Measurements from ENCODE around the gene GRIK1.

The GRIK1 gene

DNA sequence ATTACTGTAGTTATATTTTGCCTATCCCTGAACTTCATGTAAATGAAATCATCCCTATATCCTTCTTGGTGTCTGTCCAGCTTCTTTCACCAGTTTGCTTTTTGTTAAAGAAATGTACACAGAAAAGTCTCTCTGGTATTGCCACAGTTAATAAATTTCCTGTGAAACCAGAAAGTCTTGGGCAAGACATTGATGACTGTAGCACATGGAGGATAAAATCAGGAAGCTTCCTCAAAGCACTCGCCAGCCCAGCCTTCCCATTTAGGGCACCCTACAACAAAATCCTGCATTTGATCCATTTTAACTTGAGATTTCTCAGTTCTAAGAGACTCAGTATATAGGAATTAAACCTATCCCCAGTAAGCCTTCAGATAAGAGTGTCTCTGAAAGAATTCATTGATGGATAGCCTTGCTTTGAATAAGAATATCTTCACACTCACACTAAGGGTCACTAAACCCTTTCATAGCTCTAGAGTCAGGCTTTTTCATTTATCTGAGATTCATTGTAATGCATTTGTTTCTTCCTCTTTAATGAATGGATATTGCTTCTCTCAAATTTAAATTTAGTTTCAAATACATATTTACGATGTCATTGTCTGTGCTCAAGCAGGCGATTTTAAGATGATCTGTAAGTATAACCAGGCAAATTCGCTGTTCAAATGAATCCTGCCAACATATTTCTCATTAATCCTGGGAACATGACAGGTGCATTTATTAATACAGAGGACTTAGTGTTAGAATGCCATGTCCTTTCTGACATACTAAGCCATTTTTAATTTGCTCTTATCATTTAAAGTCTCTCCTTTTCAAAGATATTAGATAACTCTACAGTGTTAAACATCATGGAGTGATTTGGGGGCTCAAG lies 153.1 kb downstream of the GRIK1 start:
- DNase-seq (ENCODE audit: low read depth in 2 of 2): no peak

DNA sequence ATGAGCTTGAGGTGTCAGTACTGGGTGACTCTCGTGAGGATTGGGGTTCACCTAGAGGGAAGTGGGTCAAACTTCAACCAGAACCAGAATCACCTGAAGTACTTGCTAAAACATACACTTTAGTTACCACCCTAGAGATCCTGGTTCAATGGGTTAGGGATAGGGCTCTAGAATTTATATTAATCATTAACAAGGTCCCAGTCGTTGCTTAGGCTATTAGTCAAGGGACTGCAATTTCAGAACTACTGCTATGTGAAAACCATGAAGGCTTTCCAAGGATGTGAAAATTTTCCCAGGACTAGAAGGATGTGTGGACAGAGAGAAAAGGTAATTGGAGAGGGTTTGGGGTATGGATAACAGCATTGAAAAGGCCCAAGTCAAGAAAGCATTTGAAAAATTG lies 162.6 kb downstream of the GRIK1 start:
- no peak for DNase-seq (ENCODE audit: low read depth in 2 of 2)

DNA sequence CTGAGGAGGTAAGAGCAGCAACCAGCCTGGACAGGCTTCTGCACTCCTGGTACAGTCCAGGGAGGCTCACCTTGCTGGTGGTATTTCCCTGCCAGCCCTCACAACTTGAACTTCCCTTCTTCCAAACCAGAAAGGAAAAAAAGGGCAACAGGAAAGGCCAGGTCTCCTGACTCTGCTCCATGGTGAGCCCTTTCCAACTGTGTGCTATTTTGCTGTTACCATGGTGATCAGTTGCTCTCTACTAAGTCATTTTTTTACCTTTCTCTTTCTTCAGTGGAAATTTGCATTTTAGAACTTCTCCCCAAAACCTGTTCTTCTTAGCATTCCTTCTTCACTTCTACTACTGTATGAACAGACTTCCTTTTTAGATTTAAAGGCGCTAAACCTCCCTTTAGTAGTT lies 164.3 kb downstream of the GRIK1 start:
- DNase-seq (ENCODE audit: low read depth in 2 of 2): no peak

DNA sequence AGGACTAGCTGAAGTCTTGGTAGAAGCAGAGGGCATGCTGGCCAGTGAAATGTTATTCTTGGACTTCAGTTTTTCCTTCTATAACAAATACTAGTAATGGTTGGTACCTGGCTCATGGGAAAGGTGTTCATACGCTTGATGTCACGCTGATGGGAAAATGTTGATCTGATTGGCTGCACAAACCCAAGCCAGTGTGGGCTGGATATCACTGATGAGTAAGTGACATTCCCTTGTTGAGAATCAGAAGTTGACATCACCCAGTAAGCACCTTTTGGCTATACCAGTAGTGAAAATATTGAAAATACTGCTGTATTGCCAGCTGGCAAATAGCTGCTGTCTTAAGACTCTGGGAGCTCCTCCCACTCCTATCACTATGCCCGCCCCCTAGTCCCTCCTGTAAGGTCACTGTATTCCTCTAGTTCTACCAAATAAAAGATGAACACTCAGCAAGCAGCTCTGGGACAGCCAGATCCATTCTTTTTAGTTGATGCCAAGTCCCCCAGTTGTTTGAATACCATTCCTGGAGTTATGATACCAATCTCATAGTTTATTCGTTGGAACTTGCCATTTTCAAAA lies 168.2 kb downstream of the GRIK1 start:
- DNase-seq (ENCODE audit: low read depth in 2 of 2): no peak

DNA sequence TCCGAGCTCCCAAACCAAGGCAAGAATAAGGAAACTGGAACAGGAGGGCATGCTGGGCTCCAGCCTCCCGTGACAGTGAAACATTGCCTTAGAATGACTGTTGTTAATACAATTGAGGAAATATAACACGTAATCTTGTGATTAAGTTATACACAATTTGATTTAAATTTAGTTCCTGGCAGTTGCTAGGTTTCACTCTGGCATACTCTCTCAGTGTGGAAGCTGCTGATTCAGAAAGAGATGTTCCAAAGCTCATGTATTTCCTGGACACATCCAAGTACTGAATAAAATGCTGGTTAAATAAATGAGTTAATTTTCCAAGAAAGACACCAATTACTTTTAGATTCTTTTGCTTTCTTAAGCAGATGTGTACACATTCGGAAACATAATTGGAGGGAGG lies 176.1 kb downstream of the GRIK1 start:
- DNase-seq (ENCODE audit: low read depth in 2 of 2): no peak

DNA sequence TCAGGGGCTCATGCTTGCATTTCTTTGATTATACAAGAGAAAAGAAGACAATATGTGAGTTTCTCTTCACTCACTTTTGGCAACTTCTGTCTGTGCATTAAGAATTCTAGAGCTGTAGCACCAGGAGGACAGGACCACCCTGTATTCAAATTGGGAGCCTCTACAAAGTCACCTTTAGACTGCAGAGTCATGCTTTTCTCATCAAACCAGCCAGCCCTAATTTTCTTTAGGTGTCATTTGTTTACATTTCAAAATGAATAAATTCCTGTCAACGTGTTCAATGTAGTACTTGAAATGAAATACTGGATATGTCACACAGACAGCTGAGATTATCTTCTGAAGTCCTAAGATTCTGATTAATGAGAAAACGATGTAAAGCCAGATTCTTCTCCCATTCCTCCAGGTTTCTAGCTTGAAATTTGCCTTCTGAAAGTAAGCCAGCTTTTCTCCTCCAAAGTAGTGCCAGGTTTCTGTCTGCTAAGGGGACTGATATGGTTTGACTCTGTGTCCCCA lies 177.2 kb downstream of the GRIK1 start:
- no peak for DNase-seq (ENCODE audit: low read depth in 2 of 2)

DNA sequence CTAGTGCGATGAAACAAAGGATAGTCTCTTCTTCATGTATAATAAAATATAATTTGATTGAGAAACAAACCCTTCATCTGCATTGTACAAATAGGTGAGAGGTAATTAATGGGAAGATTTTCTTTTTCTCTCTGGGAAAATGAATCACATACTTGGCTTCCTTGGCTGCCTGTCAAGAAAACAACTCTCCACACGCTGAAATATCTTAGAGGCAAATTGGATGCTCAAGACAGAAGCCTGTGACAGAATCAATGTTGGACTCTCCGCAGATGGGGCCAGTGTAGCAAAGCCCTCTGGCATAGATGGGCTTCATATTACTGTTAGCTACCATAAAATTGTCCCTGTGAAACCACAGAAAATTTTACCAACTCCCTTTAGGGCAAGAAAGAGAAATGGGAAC lies 186.6 kb downstream of the GRIK1 start:
- no peak for DNase-seq (ENCODE audit: low read depth in 2 of 2)

DNA sequence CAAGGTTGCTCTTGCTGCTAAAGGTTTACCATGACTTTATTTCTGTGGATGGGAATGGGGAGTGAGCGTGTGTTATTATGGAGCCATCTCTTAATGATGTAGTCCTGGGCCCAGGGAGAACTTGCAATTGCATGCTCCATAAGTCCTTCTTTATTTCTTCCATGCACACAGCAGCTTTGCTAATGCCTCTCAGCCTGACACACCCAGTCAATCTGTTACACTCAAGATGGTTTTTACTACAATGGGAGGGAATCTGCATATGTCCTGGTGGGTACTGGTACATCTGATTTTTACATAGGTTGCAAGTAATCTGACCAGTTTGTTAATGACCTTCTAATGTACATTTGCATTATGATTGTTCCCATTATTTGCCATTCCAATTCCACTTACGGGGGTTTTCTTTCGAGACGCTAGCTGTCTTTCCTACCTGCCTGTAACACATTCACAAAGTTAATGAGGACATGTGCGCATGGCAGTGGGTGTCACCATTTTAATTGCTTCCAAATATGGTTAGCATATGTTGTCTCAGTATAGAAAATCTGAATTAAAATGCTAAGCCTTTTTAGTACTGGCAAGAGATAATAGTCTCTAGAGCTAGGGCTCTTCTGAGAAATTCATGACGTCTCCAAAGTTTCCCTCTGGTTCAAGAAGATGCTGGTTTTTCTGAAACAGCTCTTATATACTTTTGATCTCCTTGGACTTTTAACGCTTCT lies 188.2 kb downstream of the GRIK1 start:
- DNase-seq (ENCODE audit: low read depth in 2 of 2): no peak

DNA sequence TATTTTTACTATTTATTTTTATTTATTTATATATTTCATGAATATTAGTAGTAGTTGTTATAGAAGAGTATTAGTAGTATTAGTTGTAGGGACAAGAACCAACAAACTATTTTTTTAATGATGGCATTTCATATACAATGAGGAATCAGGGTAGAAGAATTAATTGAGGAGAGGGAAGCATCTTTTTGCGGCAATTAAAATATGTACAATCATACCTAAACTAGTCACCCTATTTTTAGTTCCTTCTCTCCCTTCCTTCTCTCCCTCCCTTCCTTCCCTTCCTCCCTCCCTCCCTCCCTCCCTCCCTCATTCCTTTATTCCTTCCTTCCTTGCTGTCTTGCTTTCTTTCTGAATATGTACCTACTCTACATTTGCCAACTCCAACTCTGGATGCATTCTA lies 189.8 kb downstream of the GRIK1 start:
- DNase-seq (ENCODE audit: low read depth in 2 of 2): no peak

DNA sequence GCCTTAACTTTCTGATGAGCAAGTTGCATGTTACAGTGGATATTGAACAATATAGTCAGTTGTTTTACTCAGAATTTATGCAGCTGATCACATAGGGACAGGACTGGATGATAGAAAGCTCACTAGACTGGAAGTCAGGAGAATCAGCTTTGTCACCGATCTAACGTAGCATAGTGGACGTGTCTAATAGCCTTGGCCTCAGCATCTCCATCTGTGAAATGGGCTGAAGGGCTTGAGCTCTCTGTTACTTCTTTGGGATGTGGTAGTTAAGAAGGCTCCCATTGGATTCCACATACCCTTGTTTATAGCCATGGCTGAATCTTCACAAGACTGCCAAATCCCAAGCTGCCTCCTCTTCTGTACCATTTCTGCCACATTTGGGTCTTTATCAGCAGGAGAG lies 190.6 kb downstream of the GRIK1 start:
- no peak for DNase-seq (ENCODE audit: low read depth in 2 of 2)

DNA sequence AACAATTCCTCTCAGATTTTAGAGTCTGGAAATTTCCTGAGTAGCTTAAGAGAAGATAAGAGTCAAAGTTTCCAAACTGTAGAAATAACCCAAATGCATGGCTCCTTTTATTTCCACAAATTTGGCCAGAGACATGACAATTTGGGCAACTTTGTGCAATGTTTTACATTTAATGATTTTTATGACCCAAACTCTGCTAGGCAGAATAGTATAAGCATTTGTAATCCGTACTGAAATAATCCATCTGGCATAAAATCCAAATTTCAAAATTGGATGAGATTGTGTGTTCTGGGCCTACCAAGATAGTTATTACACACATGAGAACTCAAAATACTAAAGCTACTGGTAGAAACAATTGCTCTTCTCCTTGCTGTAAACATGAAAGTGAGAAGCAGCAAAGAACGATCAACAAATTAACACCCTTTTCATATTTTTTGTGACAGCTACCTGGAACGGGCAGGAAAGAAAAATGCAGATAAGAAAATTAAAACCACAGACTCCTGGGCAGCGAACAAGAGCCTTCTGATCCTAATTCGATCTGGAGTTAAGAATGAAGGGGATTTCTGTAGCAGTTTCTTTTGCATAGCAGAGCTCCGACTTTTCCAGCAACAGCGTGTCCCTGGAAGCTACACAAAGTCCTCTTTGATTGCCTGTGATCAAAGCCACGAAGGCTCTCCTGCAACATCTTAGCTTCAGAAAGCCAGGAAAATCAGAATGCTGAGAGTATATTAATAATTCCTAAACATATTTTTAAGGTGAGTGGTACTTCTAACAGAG lies 191.2 kb downstream of the GRIK1 start:
- DNase-seq (ENCODE audit: low read depth in 2 of 2): no peak

DNA sequence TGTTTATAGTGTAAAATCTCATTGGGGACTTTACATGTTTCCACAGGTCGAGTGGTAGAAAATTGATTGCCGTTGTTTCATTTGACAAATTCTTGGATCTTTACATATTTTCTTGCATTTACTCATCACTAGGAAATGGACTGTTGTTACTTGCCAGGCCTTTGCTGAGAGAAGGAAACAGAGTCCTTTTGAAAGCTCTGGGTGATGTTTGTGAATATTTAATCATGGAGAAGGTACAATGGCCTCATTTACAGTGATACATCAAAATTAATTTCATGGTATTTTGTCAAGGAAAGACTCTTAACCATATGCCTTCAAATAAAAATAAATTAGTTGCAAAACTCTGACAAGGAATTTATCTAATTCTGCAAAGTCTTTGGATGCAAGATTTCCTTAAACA lies 198.0 kb downstream of the GRIK1 start:
- no peak for DNase-seq (ENCODE audit: low read depth in 2 of 2)

DNA sequence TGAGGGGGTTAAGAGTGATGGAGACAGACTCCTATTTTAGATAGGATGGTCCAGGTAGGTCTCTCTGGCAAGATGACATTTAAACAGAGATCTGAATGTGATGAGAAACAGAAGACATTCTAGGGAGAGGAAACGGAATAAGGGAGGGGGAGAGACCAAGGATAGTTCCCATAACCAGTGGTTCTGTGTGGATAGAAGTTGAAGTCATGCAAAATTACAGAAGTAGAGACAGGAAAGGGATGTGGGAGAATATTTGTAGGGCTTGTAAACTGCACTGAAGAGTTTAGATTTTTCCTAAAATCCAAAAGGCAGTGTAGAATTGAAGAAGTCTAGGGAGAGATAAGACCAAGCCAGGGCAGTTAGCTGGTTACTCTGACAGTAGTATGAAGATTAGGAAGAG lies 200.6 kb downstream of the GRIK1 start:
- no peak for DNase-seq (ENCODE audit: low read depth in 2 of 2)

DNA sequence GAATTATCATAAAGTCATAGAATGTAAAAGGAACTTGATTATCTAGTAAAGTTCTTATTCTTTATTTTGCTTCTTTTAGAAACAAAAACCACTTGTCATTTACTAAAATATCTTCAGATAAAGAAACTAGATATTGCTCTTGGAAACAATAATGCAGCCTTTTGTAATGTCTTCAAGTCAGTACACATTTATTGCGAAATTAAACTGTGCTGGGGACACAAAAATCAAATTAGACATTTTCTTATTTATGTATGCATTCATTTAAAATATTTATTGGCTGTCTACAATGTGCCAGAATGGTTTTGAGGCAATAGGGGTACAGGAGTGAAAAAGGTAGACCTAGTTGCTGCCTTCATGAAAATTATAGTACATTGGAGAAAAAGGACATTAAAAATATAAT lies 201.1 kb downstream of the GRIK1 start:
- no peak for DNase-seq (ENCODE audit: low read depth in 2 of 2)

DNA sequence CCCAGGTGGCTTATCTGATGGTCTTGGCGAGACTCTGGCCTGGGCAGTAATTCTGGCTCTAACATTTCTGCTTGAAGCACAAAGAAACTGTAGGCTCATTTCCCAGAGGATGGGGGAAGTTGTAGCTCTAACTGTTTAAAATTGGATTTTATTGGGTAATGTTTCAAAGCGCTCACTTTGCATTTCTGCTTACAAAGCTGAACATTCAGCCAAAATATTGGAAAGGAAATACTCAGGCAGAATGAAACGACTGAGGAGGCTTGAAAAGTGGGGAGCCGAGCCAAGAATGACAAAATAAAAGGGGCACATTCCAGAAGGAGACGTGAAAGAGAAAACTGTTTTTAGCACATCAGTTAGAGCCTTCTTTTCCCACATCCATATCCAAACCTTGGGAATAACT lies 202.6 kb downstream of the GRIK1 start:
- no peak for DNase-seq (ENCODE audit: low read depth in 2 of 2)

DNA sequence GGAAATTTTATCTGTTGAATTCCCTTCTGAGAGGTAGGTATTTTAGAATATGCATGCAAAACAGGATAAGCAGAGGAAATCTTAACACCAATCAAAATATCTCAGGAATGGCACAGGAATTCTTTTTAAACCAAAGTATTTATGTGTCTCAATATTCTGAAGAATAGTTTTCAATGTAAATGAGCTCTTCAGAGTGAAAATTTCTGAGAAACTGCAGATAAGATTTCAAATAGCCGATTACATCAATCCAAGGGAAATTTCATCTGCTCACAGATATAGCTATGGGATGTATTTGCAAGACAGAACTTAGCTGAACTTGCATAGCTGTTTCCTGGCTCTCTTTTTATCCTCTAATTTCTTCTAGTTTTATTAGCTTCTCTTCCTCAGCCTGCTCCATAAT lies 209.5 kb downstream of the GRIK1 start:
- DNase-seq (ENCODE audit: low read depth in 2 of 2): no peak

DNA sequence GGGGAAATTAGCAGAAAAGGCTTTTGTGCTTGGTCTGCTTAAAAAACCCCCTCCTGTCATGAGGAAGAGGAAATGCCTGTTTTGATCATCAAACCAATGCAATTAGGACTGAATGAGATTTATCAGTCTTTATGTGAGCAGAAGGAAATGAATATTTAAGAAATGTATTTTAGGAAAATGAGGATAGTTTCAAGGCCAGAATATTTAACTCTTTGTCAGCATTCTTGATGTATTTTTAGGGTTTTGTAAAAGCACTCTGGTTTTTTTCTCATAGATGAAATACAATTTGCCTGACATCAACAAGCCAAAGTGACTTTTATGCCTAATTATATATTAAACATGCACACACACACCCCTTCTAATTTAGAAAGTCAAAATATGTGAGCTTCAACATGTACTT lies 213.8 kb downstream of the GRIK1 start:
- no peak for DNase-seq (ENCODE audit: low read depth in 2 of 2)

DNA sequence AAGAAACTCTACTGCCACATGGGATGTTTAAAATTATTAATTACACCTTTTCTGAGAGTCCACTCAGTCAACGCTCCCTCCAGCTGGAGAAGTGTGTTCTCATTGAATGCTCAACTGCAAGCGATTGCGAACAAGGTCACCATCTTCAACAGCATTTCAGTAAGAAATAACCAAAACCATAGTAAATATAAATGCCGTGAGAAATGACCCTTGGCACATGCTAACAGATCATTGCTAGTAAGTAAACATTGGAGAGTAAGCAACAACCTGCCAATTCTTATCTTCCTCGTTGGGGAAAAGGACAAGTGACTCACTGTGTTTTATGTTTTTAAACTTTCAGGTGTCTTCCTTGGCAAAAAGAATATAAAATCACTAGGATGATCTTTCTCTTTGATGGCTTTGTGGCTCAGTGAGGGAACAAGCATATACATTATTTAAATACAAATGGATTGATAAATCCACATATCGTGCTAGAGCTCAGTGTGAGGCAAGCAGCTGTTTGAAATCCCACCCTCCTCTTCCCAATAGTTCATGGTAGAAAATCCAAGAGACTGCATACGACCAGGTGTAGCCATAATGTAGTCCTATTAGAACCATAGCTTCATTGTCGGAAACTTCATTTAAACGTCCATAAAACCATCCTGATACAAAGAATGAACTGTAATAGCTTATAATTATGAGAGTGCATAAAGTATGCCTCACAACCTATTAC lies 214.6 kb downstream of the GRIK1 start:
- DNase-seq (ENCODE audit: low read depth in 2 of 2): no peak

DNA sequence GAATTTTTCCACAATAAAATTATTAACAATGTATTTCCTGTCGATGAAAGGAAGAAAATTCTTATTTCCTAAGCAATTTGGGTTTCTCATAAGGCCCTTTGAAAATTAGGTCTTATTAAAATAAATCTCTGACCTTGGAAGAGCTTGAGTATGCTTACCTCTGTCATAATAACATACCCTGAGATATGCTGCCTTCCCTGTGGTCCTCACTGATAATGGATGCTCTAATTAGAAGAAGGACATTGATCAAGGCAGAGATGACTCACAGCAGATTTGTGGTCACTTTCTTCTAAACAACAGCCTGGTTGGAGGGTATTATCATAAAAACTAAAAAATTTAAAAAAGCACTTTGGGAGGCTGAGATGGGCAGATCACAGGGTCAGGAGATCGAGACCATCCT lies 217.8 kb downstream of the GRIK1 start:
- no peak for DNase-seq (ENCODE audit: low read depth in 2 of 2)

DNA sequence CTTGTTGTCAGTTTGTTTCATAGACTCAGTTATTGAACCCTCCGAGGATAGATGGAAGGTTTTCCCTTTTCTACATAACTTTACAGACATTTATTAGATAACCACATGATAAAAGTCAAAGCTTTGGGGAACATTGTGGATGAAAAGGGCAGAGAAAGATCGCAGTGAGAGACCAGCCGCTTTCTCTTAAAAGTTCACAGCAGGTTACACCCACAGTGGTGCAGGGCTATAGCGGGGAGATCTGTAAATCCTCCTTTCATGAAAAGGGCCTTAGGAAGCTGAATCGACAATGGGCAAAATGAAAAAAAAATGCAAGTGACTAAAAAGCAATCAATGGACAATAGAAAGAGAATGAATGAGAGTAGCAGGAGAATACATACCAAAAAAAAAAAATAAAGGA lies 218.6 kb downstream of the GRIK1 start:
- no peak for DNase-seq (ENCODE audit: low read depth in 2 of 2)

DNA sequence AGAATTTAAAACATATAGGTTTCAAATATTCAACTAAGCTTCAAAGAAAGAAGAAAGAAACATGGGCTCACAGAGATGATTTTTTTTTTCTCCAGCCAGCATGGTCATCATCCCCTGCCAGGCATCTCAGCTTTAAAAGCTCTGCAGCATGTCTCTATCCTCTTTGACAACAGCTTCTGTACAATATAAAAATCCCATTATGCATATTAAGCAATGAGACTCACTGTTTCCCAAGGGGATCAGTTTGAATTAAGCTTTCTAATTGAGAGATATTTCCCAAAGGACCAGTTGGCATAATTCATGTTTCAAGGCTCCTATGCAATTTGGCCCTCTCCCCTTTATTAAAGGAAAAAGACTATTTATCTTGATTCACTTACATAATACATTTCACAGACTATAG lies 220.3 kb downstream of the GRIK1 start:
- no peak for DNase-seq (ENCODE audit: low read depth in 2 of 2)

All from stimulated activated CD8-positive, alpha-beta memory T cell treated with anti-CD3 and anti-CD28 coated beads, Interleukin-7, amount 100 ng/mL, for 4 hours (primary cell).